Bronchial epithelial cell (primary cell): Measurements from ENCODE around the gene GPR34. TPM values are rescaled to one million over a fixed set of nuclear protein-coding genes. Genes with fewer than 3 reads are reported as not detected.

Source experiments
- DNase-seq: peaks from one replicate; pipeline ENCODE4 v3.0.0-alpha.2; 2010; ENCODE audit warnings: low read depth
- FAIRE-seq: peaks from 2 replicates; lab custom pipeline; 2011; peaks lifted over from hg19 to GRCh38; lab: Jason Lieb, UNC
- H3K27me3 ChIP-seq: 2 replicates; pipeline ENCODE4 v1.5.1; 2011; ENCODE audit warnings: low read length; ENCODE audit not compliant: control insufficient read depth, insufficient read depth
- H3K36me3 ChIP-seq: 2 replicates; pipeline ENCODE4 v1.5.1; 2011; ENCODE audit warnings: low read length; ENCODE audit not compliant: control insufficient read depth, insufficient read depth
- H3K4me3 ChIP-seq: 2 replicates; pipeline ENCODE4 v1.5.1; 2011; ENCODE audit warnings: mild to moderate bottlenecking, low read depth, low read length, control low read depth
- CTCF ChIP-seq: IDR thresholded peaks from 2 replicates; pipeline ENCODE4 v1.5.1; 2011; ENCODE audit warnings: mild to moderate bottlenecking, moderate library complexity, low read length, control low read depth, inconsistent platforms; ENCODE audit not compliant: insufficient read depth, severe bottlenecking
- total RNA-seq: library from RNA; depleted of rRNA; stranded (reverse); fragments of >200 nt; gene quantifications from 2 replicates; pipeline ENCODE4 v1.2.1, GENCODE V29; 2014

Gene GPR34
- total RNA-seq, 1 donor from 2014 or later, result not detected

GRCh38 chrX:41720125-41720779 is 31.5 kb downstream of the GPR34 start:
- Histone ChIP-seq H3K4me3 (no peak overlapping the region), H3K27me3 (no peaks in the 10 kb centered on the region), H3K36me3 (no peaks in the 10 kb centered on the region)
- no peak for TF ChIP-seq CTCF
- DNase-seq (peak; percentile 12), FAIRE-seq (no peak)

GRCh38 chrX:41721590-41721989 is 32.8 kb downstream of the GPR34 start:
- no peak for TF ChIP-seq CTCF
- no peaks in the 10 kb centered on the region for H3K36me3 ChIP-seq
- DNase-seq, result no peak
- H3K4me3 ChIP-seq, result no peak overlapping the region
- no peaks in the 10 kb centered on the region for H3K27me3 ChIP-seq
- FAIRE-seq, result peak; percentile 62

GRCh38 chrX:41722214-41722613 is 33.4 kb downstream of the GPR34 start:
- H3K36me3 ChIP-seq, result no peaks in the 10 kb centered on the region
- DNase-seq (no peak), FAIRE-seq (peak; percentile 13)
- TF ChIP-seq CTCF, result no peak
- no peaks in the 10 kb centered on the region for H3K27me3 ChIP-seq
- H3K4me3 ChIP-seq, result no peak overlapping the region

GRCh38 chrX:41722816-41723618 is 34.2 kb downstream of the GPR34 start:
- no peak overlapping the region for H3K4me3 ChIP-seq
- FAIRE-seq (no peak), DNase-seq (peak; percentile 4)
- no peaks in the 10 kb centered on the region for H3K36me3 ChIP-seq
- H3K27me3 ChIP-seq, result no peaks in the 10 kb centered on the region
- TF ChIP-seq CTCF, result no peak

GRCh38 chrX:41723826-41724225 is 35.1 kb downstream of the GPR34 start, which contains the start of gene GPR82:
Gene GPR82, plus strand, starts transcription at chrX:41724181. Its CDS starts 2,846 bp downstream, at chrX:41727027.
- Histone ChIP-seq H3K36me3 (no peaks in the 10 kb centered on the region), H3K4me3 (no peak within 1 kb of the TSS), H3K27me3 (no peaks in the 10 kb centered on the region)
- TF ChIP-seq CTCF, result no peak
- no peak for DNase-seq
- no peak for FAIRE-seq
